ENCODE measurements around the gene NXT1.
A peak's percentile ranks its signal among the peaks of the same experiment; 100 is the strongest.
"Not testable (repeated sequence)": the region's sequence is repeated elsewhere in the genome, so short reads cannot be mapped to it uniquely, and the experiment has no call there.

The NXT1 gene

GRCh38 chr20:23350196-23350903, at the start of gene NXT1:
NXT1 (plus strand) TSS chr20:23350791; CDS start chr20:23354042, 3,251 bp downstream.
- DNase-seq, result peak; percentile 88

DNA sequence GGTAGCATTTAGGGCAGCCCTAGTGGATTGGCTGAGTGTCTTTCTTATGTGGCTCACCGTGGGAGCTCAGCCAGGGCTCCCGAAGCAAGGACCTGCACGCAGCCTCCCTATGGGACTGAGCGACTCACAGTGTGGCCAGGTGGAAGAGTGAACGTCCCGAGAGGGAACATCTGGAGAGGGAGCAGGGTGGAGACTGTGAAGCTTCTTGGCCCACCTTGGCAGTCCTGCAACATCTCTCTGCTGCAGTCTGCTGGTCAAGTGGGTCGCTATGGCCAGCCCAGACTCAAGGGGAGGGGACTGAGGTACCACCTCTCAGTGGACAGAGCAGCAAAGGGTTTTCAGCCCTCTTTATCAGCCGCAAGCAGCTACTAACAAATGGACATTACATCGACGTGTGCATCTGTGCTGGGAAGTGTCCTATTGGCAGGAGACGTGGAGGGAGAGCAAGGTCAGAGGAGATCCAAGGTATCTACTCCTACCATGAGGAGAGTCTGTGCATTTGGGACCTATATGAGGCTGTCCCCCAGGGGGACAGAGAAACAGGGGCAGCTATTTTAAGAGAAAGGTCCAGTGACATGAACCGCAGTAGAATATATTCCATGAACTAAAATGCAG, 49.0 kb upstream of the NXT1 start:
- no peak for DNase-seq

GRCh38 chr20:23302386-23302785, 48.2 kb upstream of the NXT1 start:
- no peak for DNase-seq

DNA sequence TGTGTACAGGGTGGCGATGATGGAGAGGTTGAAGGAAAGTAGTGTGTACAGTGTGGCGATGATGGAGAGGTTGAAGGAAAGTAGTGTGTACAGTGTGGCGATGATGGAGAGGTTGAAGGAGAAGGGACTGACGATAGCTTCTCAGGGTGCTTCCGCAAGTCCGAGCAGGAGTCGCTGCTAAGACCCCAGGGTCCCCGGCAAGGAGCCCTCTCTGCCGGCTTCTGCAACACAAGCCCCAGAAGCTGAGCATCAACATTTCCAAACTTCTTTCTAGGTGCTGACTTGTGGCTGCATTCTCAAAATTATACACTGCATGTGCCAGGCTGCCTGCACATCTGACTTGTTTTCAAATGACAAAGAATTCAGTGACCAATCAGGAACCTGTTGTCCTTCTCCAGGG, 47.8 kb upstream of the NXT1 start:
- DNase-seq, result no peak

GRCh38 chr20:23303325-23304102, 47.1 kb upstream of the NXT1 start:
- DNase-seq, result no peak

DNA sequence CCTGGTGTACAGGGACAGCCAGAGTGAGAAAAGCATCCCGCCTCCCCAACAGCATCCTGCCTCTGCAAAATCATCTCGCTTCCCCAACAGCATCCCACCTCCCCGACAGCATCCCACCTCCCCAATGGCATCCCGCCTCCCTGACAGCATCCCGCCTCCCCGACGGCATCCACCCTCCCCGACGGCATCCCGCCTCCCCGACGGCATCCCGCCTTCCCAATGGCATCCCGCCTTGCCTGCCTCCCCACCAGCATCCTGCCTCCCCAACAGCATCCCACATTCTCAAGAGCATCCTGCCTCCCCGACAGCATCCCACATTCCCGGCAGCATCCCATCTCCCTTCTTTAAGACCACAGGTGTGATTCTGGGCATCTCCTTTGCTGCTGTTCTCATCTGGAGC, 46.0 kb upstream of the NXT1 start:
- DNase-seq, result no peak

DNA sequence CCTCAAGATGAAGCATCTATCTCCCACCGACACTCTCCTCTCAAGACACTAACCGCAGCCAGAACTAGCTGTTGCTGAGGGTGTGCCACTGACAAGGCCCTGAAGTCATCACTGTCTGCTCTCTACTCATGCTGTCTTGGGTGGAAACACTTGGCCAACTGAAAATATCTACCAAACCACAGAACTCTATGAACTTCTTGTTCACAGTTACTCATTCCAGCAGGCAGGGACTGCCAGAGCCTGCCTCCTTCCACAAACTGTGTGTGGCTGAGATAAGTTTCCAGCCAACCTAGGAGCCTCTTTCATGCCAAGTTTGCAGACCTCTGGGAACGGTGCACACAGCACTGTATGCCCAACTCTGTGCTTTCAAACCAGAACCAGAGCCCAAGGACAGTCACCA, 45.5 kb upstream of the NXT1 start:
- DNase-seq, result no peak

GRCh38 chr20:23307393-23307792, 43.2 kb upstream of the NXT1 start:
- DNase-seq, result not testable (repeated sequence)

GRCh38 chr20:23308024-23308423, 42.6 kb upstream of the NXT1 start:
- no peak for DNase-seq

- no peak for DNase-seq
Measured at GRCh38 chr20:23308908-23309307, 41.7 kb upstream of the NXT1 start.

- DNase-seq, result no peak
Measured at GRCh38 chr20:23309781-23310180, 40.8 kb upstream of the NXT1 start.

DNA sequence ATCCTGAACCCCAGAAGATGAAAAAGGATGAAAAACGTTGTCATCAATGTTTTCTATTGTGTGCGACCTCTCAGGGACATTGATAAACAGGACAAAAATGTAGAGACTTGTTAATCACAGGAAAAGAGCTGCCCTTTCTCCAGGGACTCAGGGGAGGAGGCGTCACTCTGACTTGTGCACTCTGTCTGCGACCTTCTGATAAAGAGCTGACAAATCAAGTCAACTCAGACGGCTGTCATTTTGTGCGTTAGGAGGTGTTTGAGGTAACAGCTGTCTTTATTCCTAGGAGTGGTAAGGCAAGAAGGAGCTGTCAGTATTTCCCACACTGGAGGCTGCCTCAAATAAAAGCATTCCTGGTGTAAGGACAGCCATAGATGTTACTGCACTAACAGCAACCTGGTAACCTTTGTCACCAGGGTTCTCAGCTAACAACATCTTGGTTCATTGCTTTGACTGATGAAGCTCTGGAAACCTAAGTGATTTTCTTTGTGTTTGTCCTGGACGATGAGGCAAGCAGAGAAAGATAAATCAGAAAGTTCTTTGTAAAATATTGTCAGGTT, 38.6 kb upstream of the NXT1 start:
- no peak for DNase-seq

GRCh38 chr20:23313271-23313670, 37.3 kb upstream of the NXT1 start:
- DNase-seq, result no peak

GRCh38 chr20:23314699-23315098, 35.9 kb upstream of the NXT1 start:
- DNase-seq, result no peak

- no peak for DNase-seq
Measured at GRCh38 chr20:23315099-23315498, 35.5 kb upstream of the NXT1 start.

DNA sequence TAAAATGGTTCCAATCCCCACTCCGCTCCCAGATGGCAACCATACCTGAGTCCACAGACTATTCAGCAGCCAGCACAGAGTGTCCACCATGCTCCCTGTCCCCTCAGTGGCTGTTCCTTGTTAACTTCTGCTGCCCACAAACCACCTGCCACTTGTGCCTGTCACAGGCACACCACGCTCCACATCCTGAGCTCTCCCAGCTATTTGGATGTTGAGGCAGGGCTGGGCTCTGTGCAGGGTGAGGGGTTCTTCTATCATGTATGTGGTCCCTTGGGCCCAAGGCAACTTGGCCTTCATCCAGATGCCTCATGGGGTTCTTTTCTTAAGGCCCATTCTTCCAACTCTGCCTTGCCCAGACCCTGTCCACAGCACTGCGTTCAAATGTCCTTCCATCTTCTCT, 34.0 kb upstream of the NXT1 start:
- DNase-seq, result no peak

DNA sequence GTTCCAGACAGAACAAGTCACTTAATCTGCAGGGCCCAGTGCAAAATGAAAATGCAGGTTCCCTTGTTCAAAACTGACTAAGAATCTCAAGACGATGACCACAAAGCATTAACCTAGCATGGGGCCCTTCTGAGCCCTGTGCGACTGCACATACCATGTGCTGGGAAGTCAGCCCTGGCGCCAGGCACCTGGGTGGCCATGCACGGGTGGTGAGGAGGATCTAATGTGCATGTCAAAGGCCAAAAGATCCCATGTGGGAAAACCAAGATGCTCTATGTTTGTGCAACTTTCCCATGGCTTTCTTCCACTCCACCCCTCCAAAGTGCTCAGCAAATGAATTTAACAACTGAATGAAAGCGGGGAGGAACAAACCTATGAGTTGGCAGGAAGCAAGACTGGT, 33.5 kb upstream of the NXT1 start:
- DNase-seq, result no peak

DNA sequence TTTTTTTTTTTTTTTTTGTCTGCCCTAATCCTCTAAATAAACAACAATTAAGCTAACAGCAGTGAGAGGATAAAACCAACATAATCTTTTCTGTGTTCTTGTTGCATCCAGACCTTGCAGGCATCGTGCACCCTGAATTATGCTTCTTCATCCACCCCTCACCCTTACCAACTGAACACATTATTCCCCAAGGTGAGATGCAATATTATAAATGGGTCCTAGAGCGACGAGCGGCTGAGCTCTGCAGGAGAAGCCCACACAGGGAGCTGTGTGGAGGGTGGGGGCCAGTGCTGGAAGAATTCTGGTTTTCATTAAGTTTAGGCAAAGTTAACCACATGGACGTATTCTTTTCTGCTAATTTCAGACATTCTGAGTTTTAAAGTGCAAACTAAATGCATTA, 32.2 kb upstream of the NXT1 start:
- no peak for DNase-seq

- no peak for DNase-seq
Measured at GRCh38 chr20:23320317-23320716, 30.3 kb upstream of the NXT1 start.

GRCh38 chr20:23325107-23325506, 25.5 kb upstream of the NXT1 start:
- DNase-seq, result no peak

- DNase-seq, result no peak
Measured at GRCh38 chr20:23326774-23327173, 23.8 kb upstream of the NXT1 start.

DNA sequence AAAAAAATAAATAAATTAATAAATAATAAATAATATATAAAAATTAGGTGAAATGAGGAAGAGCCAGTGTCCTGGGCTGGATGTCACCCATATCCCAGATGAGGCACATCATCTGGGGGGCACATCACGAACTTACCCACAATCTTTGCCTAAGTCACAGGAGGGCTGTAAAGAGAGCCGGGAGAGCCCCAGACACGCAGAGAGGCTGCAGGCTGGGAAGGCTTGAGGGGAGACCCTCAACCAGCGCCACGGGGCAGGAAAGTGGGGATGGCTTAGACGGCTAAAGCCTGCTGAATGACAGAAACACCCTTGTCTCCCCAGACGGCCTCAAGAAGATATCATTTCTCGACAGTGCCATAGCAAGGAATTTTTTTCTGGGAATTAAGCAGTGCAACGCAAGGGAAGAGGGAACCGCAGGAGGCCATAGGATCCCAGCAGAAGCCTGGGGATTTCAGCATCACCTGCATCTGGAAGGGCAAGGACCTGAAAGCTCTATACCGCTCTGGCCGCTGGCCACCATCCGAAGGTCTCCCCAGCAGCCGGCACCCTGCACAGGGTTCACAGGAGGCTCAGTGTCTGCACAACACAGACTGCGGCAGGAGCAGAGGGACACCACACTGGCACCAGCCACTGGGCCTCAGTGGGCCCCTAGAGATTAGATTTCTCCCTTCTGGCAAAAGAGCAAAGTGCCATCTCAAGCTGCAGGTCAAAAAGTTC, 22.8 kb upstream of the NXT1 start:
- DNase-seq, result no peak

Data from NCI-H1417 treated with DMSO at 0.1 percent for 48 hours (cell line).